ENCODE data around the gene TEX22. TPM values are rescaled to one million over a fixed set of nuclear protein-coding genes. Genes with fewer than 3 reads are reported as not detected.

TEX22 gene
- total and polyA plus RNA-seq, 2 experiments from 2014 or later, result 0.21 TPM

DNA sequence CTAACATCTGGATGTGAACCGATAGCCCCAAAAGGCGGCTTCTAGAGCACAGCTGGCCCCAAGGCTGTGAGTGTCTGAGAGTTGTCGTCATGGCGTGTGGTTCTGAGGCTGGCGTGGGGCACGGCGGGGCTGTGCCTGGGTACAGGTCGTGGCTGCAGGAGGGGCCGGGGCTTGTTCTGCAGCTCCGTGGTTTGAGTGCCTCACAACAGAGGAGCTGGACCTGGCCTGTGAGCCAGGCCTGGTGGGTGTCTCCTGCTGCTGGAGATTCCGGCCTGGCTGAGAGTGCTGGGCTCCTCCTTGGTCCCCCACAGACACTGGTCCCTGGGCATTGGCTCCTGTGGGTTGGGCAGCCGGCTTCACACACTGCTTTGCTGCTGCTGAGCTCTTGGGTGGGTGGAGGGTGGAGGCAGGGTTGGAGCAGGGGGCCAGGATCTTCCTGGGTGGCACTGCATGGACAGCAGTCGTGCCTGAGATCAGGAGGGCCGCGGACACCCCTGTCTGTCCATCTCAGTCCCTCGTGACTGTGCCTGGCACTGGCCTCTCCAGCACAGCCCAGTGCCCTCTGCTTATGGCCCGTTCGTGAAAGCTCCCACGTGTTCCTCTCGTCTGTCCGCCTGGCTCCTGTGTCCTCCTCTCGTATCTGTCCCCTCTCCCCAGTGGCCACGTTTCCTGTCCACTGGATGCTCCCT lies 31.8 kb upstream of the TEX22 start:
- Mint-ChIP-seq H3K27ac (no peak overlapping the region), H3K4me3 (no peak overlapping the region), H3K4me1 (peaks cover 6% of the 10 kb centered on the region; the same call in 2 of the 3 replicates), H3K27me3 (ENCODE audit: insufficient read depth, low read depth, poor library complexity) (peaks cover 24% of the 10 kb centered on the region), H3K9me3 (no peaks in the 10 kb centered on the region), H3K36me3 (ENCODE audit: low read depth) (peaks cover 6% of the 10 kb centered on the region; the same call in 2 of the 3 replicates)
- no peaks in the 10 kb centered on the region for H3K36me3 ChIP-seq (ENCODE audit: insufficient read depth)
- 0 out of 2 replicates have a peak, but pooled peaks cover 14% of the 10 kb centered on the region for H3F3A ChIP-seq (replicated peaks; ENCODE audit: low read depth)
- DNase-seq (ENCODE audit: low spot score), result no peak
- H3K27me3 ChIP-seq (ENCODE audit: insufficient read depth), result no peaks in the 10 kb centered on the region
- H3K4me2 ChIP-seq, result no peak overlapping the region
- ATAC-seq, result no peak
- H3K27ac ChIP-seq (ENCODE audit: low read depth), result no peak overlapping the region
- H3K4me3 ChIP-seq, result no peak overlapping the region
- H4K20me1 ChIP-seq (replicated peaks; ENCODE audit: insufficient read depth), result peaks cover 5% of the 10 kb centered on the region
- H3K9me2 ChIP-seq (ENCODE audit: insufficient read depth), result no peaks in the 10 kb centered on the region
- no peaks in the 10 kb centered on the region for H3K79me2 ChIP-seq (replicated peaks; ENCODE audit: insufficient read depth)
- no peaks in the 10 kb centered on the region for H3K4me1 ChIP-seq (ENCODE audit: insufficient read depth)
- TF ChIP-seq STAT1 (IDR thresholded peaks at IDR 0.05; ENCODE audit: unreplicated experiment), result no peak
- TF ChIP-seq EZH2 (IDR thresholded peaks at IDR 0.05; ENCODE audit: low read depth, unreplicated experiment), result no peak
- TF ChIP-seq NANOG (IDR thresholded peaks at IDR 0.05; ENCODE audit: borderline replicate concordance), result no peak
- TF ChIP-seq, protein P1, sequence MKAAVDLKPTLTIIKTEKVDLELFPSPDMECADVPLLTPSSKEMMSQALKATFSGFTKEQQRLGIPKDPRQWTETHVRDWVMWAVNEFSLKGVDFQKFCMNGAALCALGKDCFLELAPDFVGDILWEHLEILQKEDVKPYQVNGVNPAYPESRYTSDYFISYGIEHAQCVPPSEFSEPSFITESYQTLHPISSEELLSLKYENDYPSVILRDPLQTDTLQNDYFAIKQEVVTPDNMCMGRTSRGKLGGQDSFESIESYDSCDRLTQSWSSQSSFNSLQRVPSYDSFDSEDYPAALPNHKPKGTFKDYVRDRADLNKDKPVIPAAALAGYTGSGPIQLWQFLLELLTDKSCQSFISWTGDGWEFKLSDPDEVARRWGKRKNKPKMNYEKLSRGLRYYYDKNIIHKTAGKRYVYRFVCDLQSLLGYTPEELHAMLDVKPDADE (IDR thresholded peaks at IDR 0.05), result no peak
- no peak for TF ChIP-seq CREB1 (CRISPR knock-in tag; IDR thresholded peaks at IDR 0.05; ENCODE audit: low read depth)
- no peak for TF ChIP-seq CTCF (conservative IDR thresholded peaks at IDR 0.05; ENCODE audit: low read depth in 2 of 2)
- no peak for TF ChIP-seq REST (IDR thresholded peaks at IDR 0.05; ENCODE audit: unreplicated experiment)
- no peak for TF ChIP-seq EZH2phosphoT487 (IDR thresholded peaks at IDR 0.05; ENCODE audit: unreplicated experiment)
- TF ChIP-seq ZNF114 (CRISPR knock-in tag; IDR thresholded peaks at IDR 0.05), result no peak
- TF ChIP-seq JUNB (IDR thresholded peaks at IDR 0.05; ENCODE audit: unreplicated experiment), result no peak
- H2AFZ ChIP-seq, result no peak overlapping the region
